ENCODE measurements around the gene NECAB2. TPM values are rescaled to one million over a fixed set of nuclear protein-coding genes. Genes with fewer than 3 reads are reported as not detected.

NECAB2 gene
- total and polyA plus RNA-seq, 2 of the 8 experiments (the other 6 are each of a cell fraction or from before 2014, with no cell fraction given) = 3.6 to 4.2 TPM

DNA sequence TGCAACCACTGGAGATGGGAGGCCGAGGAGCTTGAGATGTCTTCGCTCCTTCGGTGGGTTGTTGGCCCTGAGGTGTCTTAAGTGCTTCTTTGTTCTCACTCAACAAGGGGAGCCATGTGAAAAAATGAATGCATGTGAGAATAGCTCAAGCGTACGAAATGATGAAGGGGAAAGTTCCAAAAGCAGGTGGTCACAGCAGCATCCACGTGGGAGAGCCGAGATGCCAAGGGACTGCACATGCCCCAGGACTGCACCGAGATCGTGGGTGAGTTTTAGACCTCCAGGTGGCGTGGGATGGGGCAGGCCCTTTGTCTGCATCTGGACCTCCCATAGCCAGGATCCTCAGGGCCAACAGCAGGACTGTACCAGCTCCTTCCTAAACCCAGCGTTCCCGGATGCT, 66.5 kb downstream of the NECAB2 start:
- WGBS, 2 experiments (ENCODE audit: extremely low coverage in 1 of 2, insufficient coverage in 1 of 2, insufficient read length in 1 of 2, insufficient replicate concordance in 2 of 2, low coverage in 1 of 2, low lambda C conversion rate in 2 of 2, missing lambda C conversion rate in 1 of 2) = 91% methylated on average over 12 of the region's 12 CpGs; no CpG with 5 or more reads in 1 of the 2 experiments
- peaks cover 5 to 6% of the 10 kb centered on the region in 2 experiments; a peak in 1 of 4 replicates for H3K9me3 ChIP-seq (ENCODE audit: insufficient read depth in 2 of 2, low read depth in 1 of 2, low read length in 1 of 2)
- TF ChIP-seq SIRT6 (IDR thresholded peaks at IDR 0.05; ENCODE audit: low read length) (no peak), EGR1 (IDR thresholded peaks at IDR 0.05; ENCODE audit: borderline replicate concordance, low read depth, low read length) (no peak), SUZ12 (IDR thresholded peaks at IDR 0.05; ENCODE audit: low read length) (no peak), RFX5 (IDR thresholded peaks at IDR 0.05; ENCODE audit: borderline replicate concordance, low read depth, low read length) (no peak), GABPA (IDR thresholded peaks at IDR 0.05; ENCODE audit: borderline replicate concordance, insufficient read depth, low read length) (no peak), TBP (IDR thresholded peaks at IDR 0.05; ENCODE audit: low read depth, low read length) (no peak), SAP30 (IDR thresholded peaks at IDR 0.05; ENCODE audit: insufficient read depth, insufficient replicate concordance, low read length) (no peak), JUND (IDR thresholded peaks at IDR 0.05; ENCODE audit: low read length) (no peak), SP1 (IDR thresholded peaks at IDR 0.05; ENCODE audit: low read depth, low read length) (no peak), ZNF274 (IDR thresholded peaks at IDR 0.05; ENCODE audit: borderline replicate concordance, extremely low read depth, low read length) (no peak), PHF8 (conservative IDR thresholded peaks at IDR 0.05; ENCODE audit: low read depth, low read length) (no peak)
- TF ChIP-seq, protein P1, sequence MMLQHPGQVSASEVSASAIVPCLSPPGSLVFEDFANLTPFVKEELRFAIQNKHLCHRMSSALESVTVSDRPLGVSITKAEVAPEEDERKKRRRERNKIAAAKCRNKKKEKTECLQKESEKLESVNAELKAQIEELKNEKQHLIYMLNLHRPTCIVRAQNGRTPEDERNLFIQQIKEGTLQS (IDR thresholded peaks at IDR 0.05; ENCODE audit: insufficient read depth, low read depth, low read length) = no peak
- TF ChIP-seq, protein P2, sequence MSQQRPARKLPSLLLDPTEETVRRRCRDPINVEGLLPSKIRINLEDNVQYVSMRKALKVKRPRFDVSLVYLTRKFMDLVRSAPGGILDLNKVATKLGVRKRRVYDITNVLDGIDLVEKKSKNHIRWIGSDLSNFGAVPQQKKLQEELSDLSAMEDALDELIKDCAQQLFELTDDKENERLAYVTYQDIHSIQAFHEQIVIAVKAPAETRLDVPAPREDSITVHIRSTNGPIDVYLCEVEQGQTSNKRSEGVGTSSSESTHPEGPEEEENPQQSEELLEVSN (IDR thresholded peaks at IDR 0.05) = no peak

More for the DNA sequence above, 66.5 kb downstream of the NECAB2 start:
- Histone ChIP-seq H3K18ac (ENCODE audit: extremely low read depth, low read length) (no peak overlapping the region), H4K20me1 (replicated peaks in 1 of 2; ENCODE audit: control insufficient read depth in 1 of 2, insufficient read depth in 2 of 2, low read length in 2 of 2) (no peaks in the 10 kb centered on the region), H3K4me3 (ENCODE audit: extremely low read depth in 1 of 4, insufficient read depth in 2 of 4, low read depth in 3 of 4, low read length in 4 of 4) (no peak overlapping the region), H3K27me3 (replicated peaks in 1 of 4; ENCODE audit: control insufficient read depth in 3 of 4, extremely low read depth in 1 of 4, insufficient read depth in 3 of 4, low read length in 3 of 4) (0 out of 7 replicates have a peak, but pooled peaks cover 0 to 2% (median 0%) of the 10 kb centered on the region in 4 experiments), H3K9ac (replicated peaks in 1 of 4; ENCODE audit: extremely low read depth in 1 of 4, low read depth in 3 of 4, low read length in 3 of 4) (no peak overlapping the region), H4K8ac (ENCODE audit: extremely low read depth, insufficient read depth, low read length) (no peak overlapping the region), H2BK120ac (replicated peaks; ENCODE audit: low read depth, low read length) (no peak overlapping the region), H2BK20ac (ENCODE audit: low read length) (no peak overlapping the region), H3K23me2 (ENCODE audit: low read depth, low read length) (no peaks in the 10 kb centered on the region; the same call in 1 of the 2 replicates), H4K91ac (replicated peaks; ENCODE audit: insufficient read length, low read length) (no peak overlapping the region), H3K27ac (ENCODE audit: low read depth, low read length) (no peak overlapping the region), H3K4me2 (ENCODE audit: insufficient read depth in 1 of 2, low read depth in 2 of 2, low read length in 2 of 2) (no peak overlapping the region), H2AFZ (ENCODE audit: low read length) (no peak overlapping the region), H3K36me3 (ENCODE audit: control insufficient read depth in 2 of 4, insufficient read depth in 4 of 4, low read length in 3 of 4) (no peaks in the 10 kb centered on the region), H3K23ac (ENCODE audit: insufficient read length) (no peak overlapping the region), H3K56ac (replicated peaks; ENCODE audit: insufficient read length, low read depth, low read length) (no peak overlapping the region), H4K5ac (ENCODE audit: insufficient read length, low read depth, low read length) (no peak overlapping the region), H3K79me2 (ENCODE audit: control insufficient read depth in 1 of 2, insufficient read depth in 2 of 2, low read length in 2 of 2) (no peaks in the 10 kb centered on the region), H3K79me1 (ENCODE audit: low read depth, low read length) (no peaks in the 10 kb centered on the region), H2AK5ac (ENCODE audit: low read depth, low read length) (no peak overlapping the region), H3K14ac (ENCODE audit: insufficient read length) (no peak overlapping the region), H2BK15ac (ENCODE audit: low read length) (no peak overlapping the region), H2BK5ac (ENCODE audit: low read depth, low read length) (no peak overlapping the region), H3K4me1 (replicated peaks in 1 of 4; ENCODE audit: control insufficient read depth in 3 of 4, insufficient read depth in 4 of 4, low read length in 3 of 4) (peaks cover 0 to 8% (median 0%) of the 10 kb centered on the region in 4 experiments; a peak in 2 of 7 replicates), H2BK12ac (ENCODE audit: low read depth, low read length) (no peak overlapping the region), H3K4ac (replicated peaks; ENCODE audit: insufficient read length, low read depth, low read length) (no peak overlapping the region)
- ChIA-PET CTCF (ENCODE audit: partially characterized antibody) (interaction anchor here (0.6 to 2.7 kb wide), 8 partner anchors 8 to 356 kb away, joined by 3 to 8 read pairs (median 3); partner anchors contain the start of gene SLC38A8), POLR2A (ENCODE audit: partially characterized antibody) (no interaction called here)
- FAIRE-seq (no peak), DNase-seq (ENCODE audit: low read depth in 1 of 2, low spot score in 2 of 2) (no peak)
